Calu3 (cell line): Measurements from ENCODE around the gene SLC25A48. TPM values are rescaled to one million over a fixed set of nuclear protein-coding genes. Genes with fewer than 3 reads are reported as not detected.

Source experiments
- Bru-seq: library from RNA; stranded (reverse); fragments of 400-500 nt; gene quantifications from one replicate; lab custom pipeline; 2021; lab: Mats Ljungman, UMichigan
- BruChase-seq, 2 experiments: library from RNA; stranded (reverse); fragments of 400-500 nt; gene quantifications; one replicate each; lab custom pipeline; 2021; lab: Mats Ljungman, UMichigan
- BruUV-seq: library from RNA; stranded (reverse); fragments of 400-500 nt; replicated peaks from 2 replicates; lab custom pipeline; 2021; lab: Mats Ljungman, UMichigan
- CTCF ChIA-PET: fragments of 300-600 bp; sonication (Branson Sonifier 250); formaldehyde crosslinking; loops from one replicate; lab custom pipeline; 2022; ENCODE audit warnings: antibody characterized with exemption; lab: Charles Lee
- DNase-seq: peaks from one replicate; pipeline ENCODE4 v3.0.0; 2022
- H3K27ac Mint-ChIP-seq: one replicate; pipeline ENCODE4 v1.8.0; 2022; ENCODE audit warnings: mixed read lengths; ENCODE audit not compliant: unreplicated experiment
- H3K27me3 Mint-ChIP-seq: one replicate; pipeline ENCODE4 v1.8.0; 2022; ENCODE audit warnings: mixed read lengths; ENCODE audit not compliant: unreplicated experiment
- H3K36me3 Mint-ChIP-seq: one replicate; pipeline ENCODE4 v1.8.0; 2022; ENCODE audit warnings: mild to moderate bottlenecking, moderate library complexity, mixed read lengths; ENCODE audit not compliant: insufficient read depth, unreplicated experiment
- H3K4me1 Mint-ChIP-seq: one replicate; pipeline ENCODE4 v1.8.0; 2022; ENCODE audit warnings: mild to moderate bottlenecking, low read depth, mixed read lengths; ENCODE audit not compliant: unreplicated experiment
- H3K4me3 Mint-ChIP-seq: one replicate; pipeline ENCODE4 v1.8.0; 2022; ENCODE audit warnings: mild to moderate bottlenecking, low read depth, moderate library complexity, mixed read lengths; ENCODE audit not compliant: unreplicated experiment
- H3K9me3 Mint-ChIP-seq: one replicate; pipeline ENCODE4 v1.8.0; 2022; ENCODE audit warnings: low read depth, mixed read lengths; ENCODE audit not compliant: unreplicated experiment
- intact Hi-C: fragments of 100-400 bp; cut with micrococcal nuclease; formaldehyde crosslinking; loops from one replicate; pipeline ENCODE4 v1.10.0; 2022; ENCODE audit not compliant: unreplicated experiment
- long read RNA-seq: library from polyadenylated mRNA; stranded (forward); transcript quantifications from one replicate; pipeline ENCODE4 v2.0.0, GENCODE V29; 2022
- total RNA-seq: library from RNA; stranded (reverse); gene quantifications from 2 replicates; pipeline ENCODE4 v1.2.3, GENCODE V29; 2022
- TF ChIP-seq, protein P1 (sequence below): fragments of 200-600 bp; IDR thresholded peaks from one replicate; pipeline ENCODE4 v1.8.0; 2022; ENCODE audit warnings: antibody characterized with exemption; ENCODE audit not compliant: unreplicated experiment

The SLC25A48 gene
- total RNA-seq (not detected in 2 replicates), Bru-seq, nascent RNA (percentile 7 among the genes with signal in this experiment), BruChase-seq, experiment 1, labeled RNA remaining after a 6-hour chase (percentile 7 among the genes with signal in this experiment), BruChase-seq, experiment 2, labeled RNA remaining after a 2-hour chase (percentile 5 among the genes with signal in this experiment)
- long read RNA-seq, partial matches to known transcripts = 1 of 1 reads
- long read RNA-seq, other reads (novel, unspliced or antisense) = 0 of 1 reads

- peaks cover 6% of the 10 kb centered on the region for H3K9me3 Mint-ChIP-seq
- CTCF ChIA-PET = interaction anchor here (0.7 to 1.3 kb wide), 6 partner anchors 102 to 283 kb away, joined by 3 to 6 read pairs (median 4); no protein-coding TSS in a partner anchor
- peak within 1 kb of the TSS; percentile 67 for H3K4me3 Mint-ChIP-seq
- intact Hi-C loops = loop anchor here (2.0 kb wide), 1 partner anchor 372 kb away; no protein-coding TSS in a partner anchor
- DNase-seq = peak; percentile 78
- H3K27me3 Mint-ChIP-seq = peaks cover 89% of the 10 kb centered on the region
- TF ChIP-seq, protein P1, sequence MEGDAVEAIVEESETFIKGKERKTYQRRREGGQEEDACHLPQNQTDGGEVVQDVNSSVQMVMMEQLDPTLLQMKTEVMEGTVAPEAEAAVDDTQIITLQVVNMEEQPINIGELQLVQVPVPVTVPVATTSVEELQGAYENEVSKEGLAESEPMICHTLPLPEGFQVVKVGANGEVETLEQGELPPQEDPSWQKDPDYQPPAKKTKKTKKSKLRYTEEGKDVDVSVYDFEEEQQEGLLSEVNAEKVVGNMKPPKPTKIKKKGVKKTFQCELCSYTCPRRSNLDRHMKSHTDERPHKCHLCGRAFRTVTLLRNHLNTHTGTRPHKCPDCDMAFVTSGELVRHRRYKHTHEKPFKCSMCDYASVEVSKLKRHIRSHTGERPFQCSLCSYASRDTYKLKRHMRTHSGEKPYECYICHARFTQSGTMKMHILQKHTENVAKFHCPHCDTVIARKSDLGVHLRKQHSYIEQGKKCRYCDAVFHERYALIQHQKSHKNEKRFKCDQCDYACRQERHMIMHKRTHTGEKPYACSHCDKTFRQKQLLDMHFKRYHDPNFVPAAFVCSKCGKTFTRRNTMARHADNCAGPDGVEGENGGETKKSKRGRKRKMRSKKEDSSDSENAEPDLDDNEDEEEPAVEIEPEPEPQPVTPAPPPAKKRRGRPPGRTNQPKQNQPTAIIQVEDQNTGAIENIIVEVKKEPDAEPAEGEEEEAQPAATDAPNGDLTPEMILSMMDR = peak; percentile 66
- H3K27ac Mint-ChIP-seq = no peak within 1 kb of the TSS
- H3K36me3 Mint-ChIP-seq = peaks cover 14% of the 10 kb centered on the region
- no TSS peak for BruUV-seq
- H3K4me1 Mint-ChIP-seq = no peaks in the 10 kb centered on the region
These were observed at the start of gene SLC25A48 for GRCh38 chr5:135834639-135835529. Gene SLC25A48, plus strand, starts transcription at chr5:135834663. Its CDS starts 185 bp downstream, at chr5:135834848.

- Mint-ChIP-seq H3K27me3 (peaks cover 62% of the 10 kb centered on the region), H3K4me1 (no peaks in the 10 kb centered on the region), H3K27ac (no peak overlapping the region), H3K36me3 (no peaks in the 10 kb centered on the region), H3K9me3 (no peaks in the 10 kb centered on the region), H3K4me3 (no peak overlapping the region)
- TF ChIP-seq, protein P1 = no peak
- intact Hi-C loops = no loop called here
- no TSS peak for BruUV-seq
- CTCF ChIA-PET = no interaction called here
- no peak for DNase-seq
These were observed 33.8 kb upstream of the SLC25A48 start for GRCh38 chr5:135800656-135801055.

- intact Hi-C loops = no loop called here
- CTCF ChIA-PET = no interaction called here
- no peaks in the 10 kb centered on the region for H3K9me3 Mint-ChIP-seq
- no peak for DNase-seq
- no TSS peak for BruUV-seq
- no peaks in the 10 kb centered on the region for H3K4me1 Mint-ChIP-seq
- H3K36me3 Mint-ChIP-seq = no peaks in the 10 kb centered on the region
- peaks cover 67% of the 10 kb centered on the region for H3K27me3 Mint-ChIP-seq
- TF ChIP-seq, protein P1 = no peak
- H3K4me3 Mint-ChIP-seq = no peak overlapping the region
- H3K27ac Mint-ChIP-seq = no peak overlapping the region
These were observed 24.1 kb upstream of the SLC25A48 start for GRCh38 chr5:135810188-135810943.

DNA sequence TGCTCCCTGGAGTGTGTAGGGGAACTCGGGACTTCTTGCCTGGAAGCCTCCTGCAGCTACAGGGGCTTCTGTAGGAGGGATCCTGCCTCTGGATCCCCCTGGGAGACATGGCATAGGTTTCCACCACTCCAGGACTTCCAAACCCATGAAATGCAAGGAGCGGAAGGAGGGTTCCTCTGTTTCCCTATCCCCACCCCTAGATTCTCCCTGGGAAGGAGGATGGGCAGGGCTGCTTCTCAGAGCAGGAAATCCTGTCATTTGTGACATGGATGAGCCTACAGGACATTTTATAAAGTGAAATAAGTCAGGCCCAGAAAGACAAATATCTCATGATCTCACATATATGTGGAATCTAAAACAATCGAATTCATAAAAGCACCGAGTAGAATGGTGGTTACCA lies 23.5 kb upstream of the SLC25A48 start:
- TF ChIP-seq, protein P1 = no peak
- CTCF ChIA-PET = no interaction called here
- Mint-ChIP-seq H3K27ac (no peak overlapping the region), H3K9me3 (no peaks in the 10 kb centered on the region), H3K4me3 (no peak overlapping the region), H3K36me3 (no peaks in the 10 kb centered on the region), H3K4me1 (no peaks in the 10 kb centered on the region), H3K27me3 (peaks cover 69% of the 10 kb centered on the region)
- intact Hi-C loops = no loop called here
- DNase-seq = no peak
- BruUV-seq = no TSS peak
